DMS114 treated with DMSO at 0.1 percent for 48 hours (cell line): Measurements from ENCODE around the gene ZNF681.
"Not testable (repeated sequence)": the region's sequence is repeated elsewhere in the genome, so short reads cannot be mapped to it uniquely, and the experiment has no call there.

ENCODE experiments used
- DNase-seq: peaks from one replicate; lab custom pipeline; 2025; ENCODE audit not compliant: unreplicated experiment; lab: John Stamatoyannopoulos, UW

The ZNF681 gene

GRCh38 chr19:23698711-23699520 lies 59.8 kb downstream of the ZNF681 start:
- no peak for DNase-seq

- DNase-seq, result not testable (repeated sequence)
Observed at GRCh38 chr19:23692937-23693336, 65.8 kb downstream of the ZNF681 start.
